ENCODE measurements around the gene CCDC121.

DNA sequence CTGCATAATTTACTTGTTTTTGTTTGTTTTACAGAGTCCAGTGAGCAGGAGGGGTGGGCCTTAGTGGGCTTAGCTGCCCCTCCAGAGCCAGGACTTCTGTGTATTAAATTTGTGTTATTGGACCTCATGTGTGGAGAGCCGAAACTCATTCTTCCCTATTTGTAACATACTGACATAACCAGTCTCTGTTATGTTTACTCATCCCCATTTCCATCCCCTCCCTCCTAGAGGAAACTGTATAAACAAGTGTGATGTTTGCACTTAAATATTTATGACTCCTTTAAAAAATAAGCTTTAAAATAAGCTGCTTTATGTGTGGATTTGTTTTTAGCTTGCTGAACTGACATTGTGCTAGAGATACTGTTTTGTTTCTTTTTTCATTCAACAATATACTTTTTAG is 32.2 kb downstream of the CCDC121 start:
- TF ChIP-seq CTCF (conservative IDR thresholded peaks at IDR 0.05; ENCODE audit: low read depth, low read length): no peak
- TF ChIP-seq EZH2phosphoT487 (IDR thresholded peaks at IDR 0.05; ENCODE audit: borderline replicate concordance, low read length): no peak
- TF ChIP-seq EZH2 (IDR thresholded peaks at IDR 0.05; ENCODE audit: low read length, unreplicated experiment): no peak
